Skeletal muscle cell (primary cell): Measurements from ENCODE around the gene HRH1.
A peak's percentile ranks its signal among the peaks of the same experiment; 100 is the strongest.
"Not testable (repeated sequence)": the region's sequence is repeated elsewhere in the genome, so short reads cannot be mapped to it uniquely, and the experiment has no call there.

Source experiments
- DNase-seq: peaks from one replicate; pipeline ENCODE4 v3.0.0-alpha.2; 2010; ENCODE audit warnings: low read depth
- H3K4me3 ChIP-seq: 2 replicates; pipeline ENCODE4 v1.5.1; 2011; ENCODE audit warnings: low read depth, mild to moderate bottlenecking, control low read depth, low read length, moderate library complexity

Gene HRH1

DNA sequence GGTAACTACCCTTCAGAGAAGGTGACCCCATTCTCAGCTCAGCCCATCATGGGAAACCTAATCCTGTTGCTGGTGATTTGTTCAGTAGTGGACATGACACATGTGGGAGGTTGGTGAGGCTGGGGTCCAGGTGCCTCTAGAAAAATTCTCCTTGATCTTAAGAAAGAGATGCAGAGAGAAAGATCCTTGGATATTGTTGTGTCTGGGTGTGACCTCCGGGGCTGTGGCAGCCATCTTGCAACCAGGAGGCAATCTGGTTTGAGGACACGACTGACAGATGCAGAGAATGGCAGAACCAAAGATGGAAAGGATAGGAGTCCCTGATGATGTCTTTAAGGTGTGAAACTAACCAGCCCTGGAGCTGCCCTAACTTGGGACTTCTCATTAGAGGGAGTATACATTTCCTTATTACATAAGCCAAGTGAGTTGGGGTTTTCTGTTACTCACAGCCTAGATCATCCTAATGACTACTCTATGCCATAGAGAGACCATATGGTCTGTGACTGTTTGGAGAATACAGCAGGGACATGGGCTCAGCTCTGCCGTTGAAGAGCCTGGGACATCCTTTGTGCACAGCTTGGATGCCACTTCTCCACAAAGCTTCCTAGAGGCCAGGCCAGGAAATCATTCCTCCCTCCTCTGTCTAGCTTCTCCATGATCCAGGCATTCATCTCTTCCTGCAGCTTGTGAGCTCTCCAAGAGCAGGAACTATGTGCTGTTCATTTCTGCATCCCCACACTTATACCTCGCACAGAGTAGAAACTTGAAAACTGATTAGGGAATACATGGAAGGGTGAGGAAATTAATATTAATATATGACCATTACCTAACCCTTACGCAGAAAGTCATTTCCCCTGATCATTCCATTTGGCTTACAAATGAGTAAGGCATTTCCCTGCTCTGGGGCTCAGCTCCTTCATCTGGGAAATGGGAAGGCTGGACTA lies 45.9 kb downstream of the HRH1 start:
- H3K4me3 ChIP-seq = no peak overlapping the region
- no peak for DNase-seq

DNA sequence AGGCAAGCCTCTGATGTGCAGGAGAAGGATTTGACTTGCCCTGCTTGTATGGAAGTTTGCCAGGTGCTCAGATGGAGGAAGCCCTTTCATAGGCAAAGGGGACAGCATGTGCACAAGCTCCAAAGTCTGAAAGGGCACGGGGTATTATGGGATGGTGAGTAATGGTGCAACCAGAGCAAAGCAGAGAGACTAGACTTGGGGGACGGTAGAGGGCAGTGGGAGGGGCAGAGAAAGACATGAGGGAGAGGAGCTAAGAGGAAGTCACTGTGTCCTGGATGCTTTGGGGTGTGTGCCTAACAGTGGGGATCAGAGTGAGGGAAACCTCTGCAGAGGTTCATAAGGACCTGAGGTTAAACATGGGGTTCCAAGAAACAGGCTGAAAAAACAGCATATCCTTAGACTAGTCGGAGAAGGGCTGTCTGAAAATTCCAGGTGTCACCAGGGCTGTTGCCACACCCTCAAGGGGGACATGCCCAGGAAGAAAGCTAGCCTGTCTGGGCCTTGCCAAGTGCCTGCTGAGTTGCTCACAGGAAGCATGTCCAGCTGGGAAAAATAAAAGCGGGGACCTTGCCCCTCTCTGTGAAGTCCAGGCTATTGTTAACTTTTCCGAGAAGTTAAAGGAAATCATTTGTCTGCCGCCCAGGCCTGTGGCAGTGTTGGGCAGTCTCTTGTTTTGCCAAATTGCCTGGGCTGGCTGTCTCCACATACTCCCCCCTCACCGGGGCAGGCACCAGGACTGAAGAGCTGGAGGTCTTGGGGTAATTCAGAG lies 47.1 kb downstream of the HRH1 start:
- no peak overlapping the region for H3K4me3 ChIP-seq
- DNase-seq = no peak

DNA sequence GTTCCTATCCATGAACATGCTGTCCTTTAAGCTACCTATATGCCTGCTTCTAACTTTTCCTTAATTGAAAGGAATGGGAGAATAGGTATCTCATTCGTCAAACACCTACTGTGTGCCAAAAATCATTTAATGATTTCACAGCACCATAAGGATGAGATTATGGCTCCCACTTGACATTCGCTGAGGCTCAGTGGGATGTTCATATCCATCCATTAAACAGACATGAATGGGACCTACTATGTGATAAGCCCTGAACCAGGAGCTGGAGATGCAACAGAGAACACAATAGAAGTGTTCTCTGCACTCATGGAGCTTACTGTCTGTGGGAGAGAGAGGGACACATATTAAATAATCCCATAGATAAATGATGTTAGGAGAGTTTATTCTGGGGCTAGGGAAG lies 49.7 kb downstream of the HRH1 start:
- no peak for DNase-seq
- no peak overlapping the region for H3K4me3 ChIP-seq

DNA sequence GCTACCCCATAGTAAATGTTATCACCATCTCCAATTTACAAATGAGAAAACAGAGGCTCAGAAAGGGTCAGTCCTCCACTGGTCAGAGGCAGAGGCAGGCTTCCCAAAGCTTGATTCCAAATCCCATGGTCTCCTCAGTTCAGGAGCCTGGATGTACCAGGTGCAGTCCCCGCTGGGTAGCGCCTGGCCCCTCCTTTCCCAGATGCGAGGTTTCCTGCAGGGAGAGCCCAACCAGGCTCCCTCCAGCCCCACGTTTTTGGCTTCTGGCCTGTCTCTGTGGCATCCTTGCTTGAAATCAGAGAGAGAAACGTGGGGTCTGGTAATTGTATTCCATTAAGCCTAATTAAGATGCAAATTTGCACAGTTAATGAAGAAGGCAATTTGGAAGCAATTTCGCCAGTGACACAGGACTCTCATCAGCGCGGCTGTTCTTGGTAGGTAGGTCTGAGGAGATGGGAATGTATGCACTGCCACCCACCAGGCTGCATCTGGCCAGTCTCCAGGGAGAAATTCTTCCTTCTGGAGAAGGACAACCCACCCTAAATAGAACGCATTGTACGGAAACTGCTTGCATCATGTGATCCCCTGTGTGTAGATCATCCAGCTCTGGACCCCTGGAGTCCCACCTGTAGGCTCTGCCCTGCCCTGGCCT lies 50.5 kb downstream of the HRH1 start:
- no peak for DNase-seq
- no peak overlapping the region for H3K4me3 ChIP-seq

DNA sequence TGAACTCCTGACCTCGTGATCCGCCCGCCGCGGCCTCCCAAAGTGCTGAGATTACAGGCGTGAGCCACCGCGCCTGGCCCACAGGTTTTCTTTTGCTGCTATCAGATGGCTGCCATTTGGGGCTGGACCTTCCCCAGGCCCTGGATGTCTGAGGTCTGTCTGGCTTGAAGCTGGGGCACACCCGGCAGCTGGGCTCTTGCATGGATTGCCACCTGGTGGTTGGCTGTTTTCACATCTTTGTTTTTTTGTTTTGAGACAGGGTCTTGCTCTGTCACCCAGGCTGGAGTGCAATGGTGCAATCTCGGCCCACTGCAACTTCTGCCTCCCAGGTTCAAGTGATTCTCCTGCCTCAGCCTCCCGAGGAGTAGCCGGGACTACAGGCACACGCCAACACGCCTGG lies 51.6 kb downstream of the HRH1 start:
- H3K4me3 ChIP-seq, DNase-seq: not testable (repeated sequence)

DNA sequence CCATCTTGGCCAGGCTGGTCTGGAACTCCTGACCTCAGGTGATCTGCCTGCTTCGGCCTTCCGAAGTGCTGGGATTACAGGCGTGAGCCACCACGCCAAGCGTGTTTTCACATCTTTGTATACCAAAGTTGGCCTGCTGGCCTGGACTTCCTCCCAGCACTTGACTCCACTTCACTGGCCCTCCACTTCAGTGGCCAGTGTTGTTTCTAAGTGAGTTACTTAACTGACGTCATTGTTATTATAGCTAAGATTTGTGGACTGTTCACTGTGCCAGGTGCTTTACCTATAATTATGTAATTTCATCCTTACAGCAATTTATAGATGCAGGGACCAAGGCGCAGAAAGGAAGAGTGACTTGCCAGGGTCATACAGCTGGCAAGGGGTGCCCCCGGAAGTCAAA lies 52.0 kb downstream of the HRH1 start:
- no peak overlapping the region for H3K4me3 ChIP-seq
- no peak for DNase-seq

DNA sequence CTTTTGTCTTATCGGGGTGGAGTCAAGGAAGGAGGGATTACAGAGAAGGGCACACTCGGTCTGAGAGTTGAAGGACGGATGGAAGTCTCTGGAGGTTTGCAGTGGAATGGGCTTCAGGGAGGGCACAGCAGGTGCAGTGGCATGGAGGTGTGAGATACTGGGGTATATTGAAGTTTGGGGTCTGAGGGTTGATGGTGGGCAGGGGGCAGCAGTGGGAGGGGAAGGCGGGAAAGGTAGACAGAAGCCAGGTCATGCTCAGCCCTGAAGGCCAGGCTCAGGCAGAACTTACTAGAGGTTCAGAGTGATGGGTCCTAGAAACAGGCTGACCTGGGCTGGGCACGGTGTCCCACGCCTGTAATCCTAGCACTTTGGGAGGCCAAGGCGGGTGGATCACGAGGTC lies 52.7 kb downstream of the HRH1 start:
- DNase-seq = no peak
- H3K4me3 ChIP-seq = no peak overlapping the region

DNA sequence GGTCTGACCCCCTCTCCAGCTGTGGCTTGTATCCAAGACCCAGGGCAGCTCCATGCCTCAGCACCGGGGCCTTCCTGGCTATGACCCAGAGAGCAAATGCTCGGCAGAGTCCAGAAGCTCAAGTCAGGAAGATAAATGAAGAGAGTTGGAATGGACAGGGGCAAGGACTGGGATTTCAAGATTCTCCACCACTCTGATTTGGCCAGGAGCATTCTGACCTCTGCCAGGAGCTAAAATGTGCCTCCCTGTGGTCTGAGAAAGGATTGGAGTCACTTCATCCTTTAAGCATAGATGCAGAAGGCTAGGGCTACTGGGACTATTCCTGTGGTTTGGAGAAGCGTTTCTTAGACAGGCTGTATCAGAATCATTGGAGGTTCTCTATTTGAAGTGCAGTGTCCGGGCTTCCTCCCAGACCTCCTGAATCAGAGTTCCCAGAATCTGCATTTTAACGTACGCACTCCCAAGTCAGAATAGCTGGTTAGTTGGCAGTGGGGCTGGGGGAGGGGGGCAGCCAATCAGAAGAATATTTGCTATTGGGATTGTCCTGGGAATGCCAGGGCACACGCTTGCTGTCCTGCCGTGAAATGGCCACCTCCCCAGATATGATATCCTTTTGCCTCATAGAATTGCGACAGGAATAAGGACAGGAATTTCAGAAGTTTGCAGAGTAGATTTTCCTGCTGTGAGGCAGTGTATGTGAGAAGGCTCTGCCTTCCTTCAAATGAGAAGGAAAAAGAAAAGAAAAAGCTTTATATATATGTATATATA lies 57.4 kb downstream of the HRH1 start:
- no peak for DNase-seq
- H3K4me3 ChIP-seq = no peak overlapping the region

DNA sequence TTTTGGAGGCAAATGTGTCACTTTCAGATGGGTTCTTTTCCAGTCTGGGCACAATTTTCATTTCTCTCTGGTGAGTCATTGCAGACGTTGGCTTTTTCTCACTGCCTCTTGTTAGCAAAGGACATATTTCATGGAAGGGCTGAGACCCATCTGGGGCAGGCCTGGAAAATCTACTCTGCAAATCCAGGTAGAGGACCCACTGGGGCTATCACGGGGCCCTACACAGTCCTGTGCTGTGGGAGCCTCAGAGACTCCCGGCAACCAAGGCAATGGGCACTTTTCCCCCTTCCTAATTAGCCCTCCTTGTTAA lies 58.0 kb downstream of the HRH1 start:
- H3K4me3 ChIP-seq = no peak overlapping the region
- DNase-seq = no peak

DNA sequence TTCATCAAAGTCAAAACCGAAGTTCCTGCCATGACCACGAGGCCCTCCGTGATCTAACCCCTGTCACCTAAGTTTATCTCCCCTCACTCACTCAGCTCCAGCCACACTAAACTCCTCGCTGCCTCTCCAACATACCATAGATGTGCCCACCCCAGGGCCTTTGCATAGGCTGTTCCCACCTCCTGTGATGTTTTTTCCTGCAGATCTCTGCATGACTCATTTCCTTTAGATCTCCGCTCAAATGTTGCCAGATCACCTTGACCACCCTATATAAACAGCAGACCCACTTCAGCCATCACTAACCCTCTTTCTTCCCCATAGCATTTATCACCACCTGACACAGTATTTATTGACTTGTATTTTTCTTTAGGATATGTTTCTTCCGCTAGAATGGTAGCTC lies 58.5 kb downstream of the HRH1 start:
- no peak for DNase-seq
- no peak overlapping the region for H3K4me3 ChIP-seq

DNA sequence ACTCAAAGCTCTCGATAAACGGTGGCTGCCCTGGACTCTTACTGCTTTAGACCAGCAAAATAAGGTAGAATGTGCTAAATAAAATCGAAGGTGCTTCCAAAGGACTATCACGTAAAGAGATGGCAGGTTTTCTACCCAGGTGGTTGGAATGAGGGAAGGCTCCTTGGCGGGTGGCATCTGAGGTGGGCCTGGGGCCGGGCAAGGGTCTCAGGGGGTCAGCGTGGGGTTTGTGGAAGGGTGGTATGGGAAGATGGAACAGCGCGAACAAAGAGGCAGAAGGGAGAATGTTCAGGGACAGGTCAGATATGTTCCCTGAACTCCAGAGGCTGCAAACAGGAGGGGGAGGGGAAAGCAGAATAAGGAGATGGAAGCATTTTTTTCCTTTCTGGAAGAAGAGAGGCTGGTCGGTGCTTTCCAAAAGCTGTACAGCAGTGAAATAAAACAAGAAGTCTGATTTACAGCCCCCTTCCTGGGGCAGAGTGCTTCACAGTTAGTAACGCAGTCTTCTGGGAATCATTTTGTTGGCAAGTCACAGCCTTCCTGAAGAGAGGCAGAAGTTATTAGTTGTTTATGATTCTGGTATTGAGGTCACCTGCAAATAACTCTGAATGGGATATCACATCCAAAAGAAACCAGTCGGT lies 59.6 kb downstream of the HRH1 start:
- DNase-seq = no peak
- H3K4me3 ChIP-seq = no peak overlapping the region

DNA sequence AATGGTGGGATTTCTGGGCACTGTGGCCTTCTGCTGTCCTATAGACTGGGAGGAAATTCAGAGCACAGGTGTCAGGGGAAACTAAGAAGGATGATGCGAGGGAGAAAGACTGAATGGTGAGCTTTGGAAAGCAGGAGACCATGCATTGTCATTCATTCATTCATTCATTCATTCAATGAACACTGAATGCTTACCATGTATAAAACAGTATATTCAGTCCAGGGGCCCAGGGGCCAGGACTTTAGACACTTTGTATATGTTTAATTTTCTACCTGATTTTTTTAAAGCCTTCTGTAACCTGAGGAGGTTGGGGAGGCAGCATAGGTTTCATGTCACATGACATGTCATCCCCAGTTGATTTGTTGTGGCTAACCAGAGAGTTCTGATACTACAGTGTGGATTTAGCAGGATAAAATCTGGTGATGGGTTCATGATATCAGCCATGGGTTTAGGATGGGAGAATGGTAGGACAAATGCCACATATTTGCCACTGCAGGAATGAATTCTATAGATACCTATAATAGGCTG lies 60.2 kb downstream of the HRH1 start:
- no peak for DNase-seq
- H3K4me3 ChIP-seq = no peak overlapping the region

DNA sequence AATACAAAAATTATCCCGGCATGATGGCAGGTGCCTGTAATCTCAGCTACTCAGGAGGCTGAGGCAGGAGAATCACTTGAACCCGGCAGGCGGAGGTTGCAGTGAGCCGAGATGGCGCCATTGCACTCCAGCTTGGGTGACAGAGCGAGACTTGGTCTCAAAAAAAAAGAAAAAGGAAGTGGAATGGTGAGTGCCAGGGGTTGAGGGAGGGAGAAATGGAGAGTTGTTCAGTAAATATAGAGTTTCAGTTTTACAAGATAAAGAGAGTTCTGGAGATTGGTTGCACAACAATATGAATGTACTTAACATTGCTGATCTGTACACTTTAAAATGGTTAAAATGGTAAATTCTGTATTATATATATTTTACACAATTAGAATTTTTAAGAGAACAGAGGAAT lies 63.1 kb downstream of the HRH1 start:
- H3K4me3 ChIP-seq, DNase-seq: not testable (repeated sequence)

DNA sequence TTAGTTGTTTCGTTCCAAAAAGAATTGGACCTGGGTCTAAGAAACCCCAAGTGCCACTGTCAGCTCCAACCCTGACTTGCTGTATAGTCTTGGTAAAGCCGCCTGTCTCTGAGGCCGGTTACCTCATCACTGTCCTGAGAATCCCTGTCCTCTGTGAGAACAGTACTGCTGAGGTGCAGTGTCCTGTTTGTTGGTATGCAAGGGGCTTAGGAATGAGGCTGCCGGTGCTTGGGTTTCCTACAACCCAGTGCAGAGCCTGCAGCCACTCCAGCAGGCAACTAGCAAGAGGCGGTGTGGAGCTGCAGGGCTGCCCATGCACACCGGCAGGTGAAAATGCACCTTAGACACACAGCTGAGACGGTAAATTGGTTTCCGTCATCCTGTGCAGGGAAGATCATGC lies 65.9 kb downstream of the HRH1 start:
- no peak for DNase-seq
- H3K4me3 ChIP-seq = no peak overlapping the region

DNA sequence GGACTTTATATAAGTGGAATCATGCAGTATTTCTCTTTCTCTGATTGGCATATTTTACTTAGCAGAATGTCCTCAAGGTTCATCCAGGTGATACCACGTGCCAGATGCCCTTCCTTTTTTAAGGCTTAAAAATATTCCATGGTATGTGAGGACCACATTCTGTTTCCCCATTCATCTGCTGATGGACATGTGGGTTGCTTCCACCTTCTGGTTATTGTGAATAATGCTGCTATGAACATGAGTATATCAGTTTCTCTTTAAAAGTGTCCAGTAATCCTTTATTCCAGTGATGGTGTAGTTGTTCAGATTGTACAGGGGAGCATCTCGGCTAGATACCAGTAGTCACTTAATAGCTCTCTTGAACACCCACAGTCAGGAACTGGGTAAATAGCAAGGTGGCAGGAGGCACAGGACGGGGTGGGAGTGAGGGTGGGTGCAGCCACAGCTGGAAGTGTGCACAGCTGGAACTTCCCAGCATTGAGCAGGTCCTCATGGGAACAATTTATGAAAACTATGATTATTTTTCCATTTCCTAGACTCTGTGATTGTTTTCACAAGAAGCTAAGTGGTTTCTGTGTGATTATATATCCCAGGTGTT lies 67.6 kb downstream of the HRH1 start:
- H3K4me3 ChIP-seq = no peak overlapping the region
- DNase-seq = no peak

DNA sequence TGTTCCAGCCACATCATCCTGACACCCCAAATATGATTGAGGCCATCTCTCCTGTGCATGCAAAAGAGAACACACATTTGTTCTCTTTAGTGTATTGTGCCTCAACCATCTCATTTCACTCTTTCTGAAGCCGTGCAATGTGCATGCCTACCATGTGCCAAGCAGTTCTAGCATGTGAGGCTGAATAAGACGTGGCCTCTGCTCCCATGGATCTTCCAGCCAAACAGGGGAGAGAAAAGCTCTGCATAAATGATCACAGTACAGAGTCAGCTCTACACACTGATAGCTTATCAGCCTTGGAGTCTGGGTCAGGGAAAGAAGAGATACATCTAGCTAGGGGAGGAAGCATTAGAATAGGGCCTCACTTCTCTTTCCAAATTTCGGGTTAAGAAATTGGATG lies 69.7 kb downstream of the HRH1 start:
- no peak for DNase-seq

DNA sequence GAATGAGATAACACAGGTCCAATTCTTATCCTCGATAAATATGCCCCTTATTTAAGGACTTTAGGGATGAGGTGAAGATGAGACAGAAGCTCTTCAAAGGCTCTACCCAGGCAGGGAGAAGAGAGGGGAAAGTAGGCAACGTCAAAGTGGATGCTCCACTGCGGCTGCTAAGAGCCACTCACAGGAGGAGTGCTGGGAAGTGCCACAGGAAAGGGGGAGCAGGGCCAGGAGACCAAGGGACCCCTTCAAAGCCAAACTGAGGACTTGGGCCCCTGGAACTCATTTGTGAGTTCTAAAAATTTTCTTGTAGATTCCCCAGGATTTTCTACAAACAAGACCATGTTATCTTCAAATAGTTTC lies 70.6 kb downstream of the HRH1 start:
- DNase-seq = no peak
- H3K4me3 ChIP-seq = no peak overlapping the region

More for the DNA sequence above, 69.7 kb downstream of the HRH1 start:
- H3K4me3 ChIP-seq = no peak overlapping the region

DNA sequence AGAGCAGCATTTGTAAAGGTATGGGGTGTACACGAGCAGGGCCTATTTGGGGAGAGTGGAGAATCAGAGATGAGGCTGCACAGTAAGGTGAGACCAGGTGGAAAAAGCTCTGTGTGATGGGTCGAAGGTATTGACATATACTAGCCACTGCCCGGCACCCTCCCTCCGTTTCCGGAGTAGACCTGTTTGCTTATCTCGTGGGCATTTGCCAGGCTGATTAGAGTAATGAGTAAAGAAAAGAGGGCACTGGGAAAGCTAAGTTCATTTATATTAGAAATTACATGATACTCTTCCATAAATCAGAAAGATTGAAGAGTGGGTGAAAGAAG lies 71.7 kb downstream of the HRH1 start:
- peak overlapping the region; percentile 0 for H3K4me3 ChIP-seq
- DNase-seq = no peak

DNA sequence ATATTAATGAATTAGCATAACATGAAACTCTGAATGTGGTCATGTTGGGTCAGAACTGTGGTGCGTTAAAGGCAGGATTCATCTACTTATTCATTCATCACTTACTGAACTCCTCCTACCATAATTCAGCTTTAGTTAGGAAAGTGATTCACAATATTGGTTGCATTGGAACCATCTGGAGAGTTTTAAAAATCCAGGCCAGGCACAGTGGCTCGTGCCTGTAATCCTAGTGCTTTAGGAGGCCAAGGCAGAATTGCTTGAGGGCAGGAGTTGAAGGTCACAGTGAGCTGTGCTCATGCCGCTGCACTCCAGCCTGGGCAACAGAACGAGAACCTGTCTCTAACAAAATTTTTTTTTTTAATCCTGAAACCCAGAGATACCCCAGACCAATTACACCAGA lies 73.7 kb downstream of the HRH1 start:
- H3K4me3 ChIP-seq = no peak overlapping the region
- no peak for DNase-seq
